GM19238 (cell line): Measurements from ENCODE around the gene INF2.
A peak's percentile ranks its signal among the peaks of the same experiment; 100 is the strongest.

Source experiments
- DNase-seq: peaks from one replicate; pipeline ENCODE4 v3.0.0; 2011; ENCODE audit warnings: low spot score; ENCODE audit not compliant: insufficient read length

INF2 gene

GRCh38 chr14:104676130-104676693 is 13.2 kb upstream of the INF2 start:
- no peak for DNase-seq

GRCh38 chr14:104676694-104677511 is 12.5 kb upstream of the INF2 start:
- peak; percentile 63 for DNase-seq

- DNase-seq: peak; percentile 80
Observed at GRCh38 chr14:104677512-104678332, 11.7 kb upstream of the INF2 start.

GRCh38 chr14:104678346-104678745 is 11.1 kb upstream of the INF2 start:
- DNase-seq: no peak

DNA sequence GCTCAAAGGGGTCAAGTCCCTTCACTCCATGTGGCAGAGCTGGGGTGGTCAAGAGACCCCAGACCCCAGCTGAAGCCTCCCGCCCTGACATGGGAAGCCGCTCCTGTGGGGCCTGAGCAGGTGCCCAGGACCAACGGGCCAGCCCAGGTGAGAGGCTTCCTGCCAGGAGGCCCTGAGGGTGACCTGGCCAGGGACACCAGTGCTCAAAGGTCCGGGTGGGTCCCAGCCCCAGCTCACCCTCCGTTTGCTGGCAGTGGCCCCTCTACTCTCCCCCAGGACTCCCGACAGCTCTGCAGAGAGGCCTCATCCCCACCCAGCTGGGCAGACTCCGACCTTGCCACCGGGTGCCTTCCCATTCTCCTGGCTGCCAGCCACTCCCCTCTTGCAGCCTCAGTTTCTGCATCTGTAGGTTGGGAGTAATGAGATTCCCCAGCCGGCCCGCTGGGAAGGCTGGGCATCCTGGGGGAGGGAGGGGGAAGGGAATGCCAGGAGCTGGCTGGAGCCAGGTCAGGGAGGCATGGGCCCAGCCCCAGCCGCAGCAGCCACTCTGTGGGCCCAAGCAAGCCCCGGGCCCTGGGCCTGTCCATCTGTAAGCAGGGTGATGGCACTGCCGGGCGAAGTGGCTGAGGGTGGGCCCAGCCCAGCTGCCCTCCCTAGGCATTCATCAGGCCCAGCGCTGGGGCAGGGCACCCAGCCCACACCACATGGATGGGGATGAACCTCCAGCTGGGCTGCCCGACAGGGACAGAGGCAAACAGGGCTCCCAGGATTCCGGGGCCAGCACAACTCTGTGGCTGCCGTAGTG is 10.3 kb upstream of the INF2 start:
- DNase-seq: no peak

- no peak for DNase-seq
Observed at GRCh38 chr14:104680056-104680805, 9.2 kb upstream of the INF2 start.

DNA sequence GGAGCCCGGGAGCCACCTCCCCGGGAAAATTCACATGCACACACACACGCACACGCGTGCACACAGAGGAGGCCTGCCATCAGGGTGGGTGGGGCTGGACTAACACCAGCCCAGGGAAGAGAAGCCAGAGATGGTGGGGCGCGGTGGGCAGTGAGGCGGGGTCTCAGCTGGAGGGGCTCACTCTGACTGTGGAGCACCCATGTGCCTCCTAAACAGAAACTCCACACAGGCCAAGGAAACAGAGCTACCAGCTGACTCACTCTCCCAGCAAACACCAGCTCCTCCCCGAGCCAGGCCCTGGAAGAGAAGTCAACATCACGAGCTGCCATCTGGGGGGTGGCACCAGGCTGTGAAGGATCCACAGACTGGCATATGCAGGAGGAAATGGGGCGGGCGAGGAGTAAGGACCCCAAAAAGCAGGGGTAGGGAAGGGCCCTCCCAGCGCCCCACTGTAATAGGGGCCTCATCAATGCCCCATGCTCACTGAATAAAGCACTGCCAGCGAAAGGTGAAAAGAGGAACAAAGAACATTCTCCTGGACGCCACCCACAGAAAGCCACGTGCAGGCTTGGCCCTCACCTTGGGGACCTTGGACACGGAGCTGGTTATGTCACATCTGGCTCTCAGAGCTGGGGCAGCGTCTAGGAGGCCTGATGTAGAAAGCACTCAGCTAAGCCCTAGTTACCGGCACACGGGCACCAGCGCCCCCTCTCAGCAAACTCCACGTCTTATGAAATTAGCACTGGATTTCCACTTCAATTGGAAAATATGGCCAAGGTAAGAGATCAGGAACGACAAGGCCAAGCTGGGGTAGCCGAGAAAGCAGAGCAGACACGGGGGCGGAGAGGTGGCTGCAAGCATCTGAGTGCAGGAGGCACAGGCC is 8.4 kb upstream of the INF2 start:
- DNase-seq: peak; percentile 63

DNA sequence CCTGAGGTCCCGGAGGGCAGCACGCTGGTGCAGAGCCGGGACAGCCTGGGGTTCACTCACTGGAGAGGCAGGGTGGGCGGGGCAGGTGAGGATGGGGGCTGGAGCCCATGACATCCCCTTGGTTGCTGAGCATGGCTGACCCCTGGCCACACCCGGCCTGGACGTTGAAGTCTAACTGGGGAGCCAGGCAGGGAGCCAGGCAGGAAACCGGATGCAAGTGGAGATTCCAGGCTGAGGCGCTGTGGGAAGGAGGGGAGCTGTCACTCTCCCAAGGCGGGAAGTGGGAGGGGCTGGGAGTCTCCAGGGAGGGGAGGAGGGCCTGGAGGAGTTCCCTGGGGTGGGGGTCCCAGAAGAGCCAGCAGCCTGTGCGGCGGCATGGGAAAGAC is 7.7 kb upstream of the INF2 start:
- DNase-seq: no peak

- no peak for DNase-seq
Observed at GRCh38 chr14:104682107-104682593, 7.3 kb upstream of the INF2 start.

GRCh38 chr14:104683653-104684448 is 5.6 kb upstream of the INF2 start:
- no peak for DNase-seq

DNA sequence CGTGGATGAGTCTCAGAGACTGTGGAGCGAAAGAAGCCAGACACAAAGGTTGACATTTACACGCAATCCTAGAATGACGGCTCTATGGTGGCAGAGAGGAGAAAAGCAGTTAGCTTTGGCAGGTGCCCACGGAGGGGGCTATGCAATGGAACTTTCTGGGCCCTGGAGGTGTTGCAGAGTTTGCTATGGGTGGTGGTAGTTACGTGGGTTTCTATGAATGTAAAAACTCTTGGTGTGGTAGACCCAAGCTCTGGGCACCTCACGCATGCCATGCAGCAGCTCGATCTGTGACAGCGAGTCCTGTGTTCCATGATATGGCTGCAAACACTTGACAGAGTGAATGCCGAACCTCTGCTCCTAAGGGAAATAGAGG is 5.0 kb upstream of the INF2 start:
- DNase-seq: no peak

DNA sequence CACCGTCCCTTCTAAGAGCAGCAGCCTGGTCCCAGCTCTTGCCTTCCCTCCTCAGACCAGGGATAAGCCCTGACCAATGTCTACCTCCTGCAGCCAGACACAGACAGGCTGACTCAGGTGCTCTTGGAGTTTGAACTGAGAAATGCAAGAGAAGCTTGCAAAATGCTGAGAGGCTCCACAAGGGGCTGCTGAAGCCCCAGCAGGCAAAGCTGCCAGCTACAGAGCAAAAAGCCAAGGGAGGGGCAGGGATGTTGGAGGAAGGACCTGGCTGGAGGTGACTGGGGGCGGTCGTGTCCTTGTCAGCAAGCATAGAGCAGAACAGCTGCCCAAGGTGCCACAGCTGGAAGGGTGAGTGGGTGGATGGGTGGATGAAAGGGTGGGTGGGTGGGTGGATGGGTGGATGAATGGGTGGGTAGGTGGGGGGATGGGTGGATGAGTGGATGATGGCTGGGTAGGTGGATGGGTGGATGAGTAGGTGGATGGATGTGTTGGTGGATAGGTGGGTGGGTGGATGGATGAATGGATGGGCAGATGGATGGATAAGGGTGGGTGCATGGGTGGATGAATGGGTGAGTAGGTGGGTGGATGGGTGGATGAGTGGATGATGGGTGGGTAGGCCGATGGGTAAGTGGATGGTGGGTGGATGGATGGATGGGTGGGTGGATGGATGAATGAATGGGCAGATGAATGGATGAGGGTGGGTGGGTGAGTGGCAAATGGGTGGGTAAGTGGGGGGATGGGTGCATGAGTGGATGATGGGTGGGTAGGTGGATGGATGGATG is 4.0 kb upstream of the INF2 start:
- DNase-seq: no peak

GRCh38 chr14:104685998-104686610 is 3.3 kb upstream of the INF2 start:
- no peak for DNase-seq

GRCh38 chr14:104686624-104687517 is 2.5 kb upstream of the INF2 start:
- no peak for DNase-seq

DNA sequence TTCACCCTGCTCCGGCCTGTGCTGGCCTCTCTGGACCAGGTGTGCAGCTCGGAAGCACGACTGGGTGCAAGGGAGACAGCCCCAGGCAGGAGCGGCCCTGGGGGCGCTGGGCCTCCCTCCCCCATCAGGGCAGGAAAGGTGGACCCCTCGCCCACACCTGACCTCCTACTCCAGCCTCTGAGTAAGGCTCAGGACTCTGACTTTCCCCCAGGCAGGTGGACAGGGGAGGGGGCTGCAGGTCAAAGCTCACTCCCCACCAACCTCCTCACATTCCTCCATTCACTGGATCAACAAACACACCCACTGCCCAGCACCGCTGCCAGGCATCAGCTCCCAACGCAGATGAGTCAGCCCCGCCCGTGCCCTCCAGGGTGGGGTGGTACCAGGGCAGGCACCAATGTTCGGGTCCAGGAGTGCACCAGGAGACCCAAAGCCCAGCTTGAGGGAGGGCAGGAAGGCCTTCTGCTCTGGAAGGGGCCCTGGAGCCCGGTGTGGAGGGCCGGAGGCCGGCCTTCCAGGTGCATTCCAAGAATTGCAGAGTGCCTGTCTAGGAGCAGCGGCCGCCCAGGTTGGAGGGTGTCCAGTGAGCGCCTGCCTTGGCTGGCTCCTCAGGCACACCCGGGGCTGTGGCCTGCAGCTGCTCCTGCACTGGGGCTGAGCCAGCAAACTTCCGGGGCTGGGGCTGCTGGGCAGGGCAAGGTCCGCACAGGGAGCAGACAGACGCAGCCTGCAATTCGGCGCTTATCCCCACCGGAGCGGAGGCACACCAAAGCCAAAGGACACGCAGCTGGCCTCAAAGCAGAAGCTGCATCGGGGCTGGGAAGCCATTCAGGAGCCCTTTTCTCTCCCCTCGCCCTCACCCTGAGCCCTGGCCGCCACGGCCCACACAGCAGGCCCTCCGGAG is 1.6 kb upstream of the INF2 start:
- DNase-seq: no peak
